ENCODE measurements around the gene RASSF4.

Gene RASSF4

GRCh38 chr10:45015590-45015989 lies 56.0 kb downstream of the RASSF4 start:
- no peak for DNase-seq

DNA sequence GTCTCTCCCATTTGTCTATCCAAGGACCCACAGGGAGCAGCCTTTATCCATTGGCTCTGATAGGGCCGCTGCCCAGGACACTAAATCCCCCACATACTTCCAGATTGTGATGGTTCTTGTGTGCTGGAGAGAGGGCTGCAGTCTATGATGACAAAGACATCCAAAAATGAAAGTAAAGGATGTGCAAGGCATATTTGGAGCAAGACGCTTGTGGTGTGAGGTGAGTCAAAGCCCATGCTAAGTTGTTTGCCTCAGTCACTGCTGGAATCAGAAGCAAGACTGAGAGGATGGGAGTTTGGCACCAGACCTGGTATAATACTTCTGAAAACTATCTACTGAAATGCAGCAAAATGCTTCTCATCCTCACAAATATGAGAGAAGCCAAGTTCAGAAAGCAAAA lies 63.8 kb downstream of the RASSF4 start:
- no peak for DNase-seq

GRCh38 chr10:45034301-45034700 lies 74.7 kb downstream of the RASSF4 start:
- no peak for DNase-seq

- DNase-seq: no peak
Observed at GRCh38 chr10:45035673-45036072, 76.1 kb downstream of the RASSF4 start.

DNA sequence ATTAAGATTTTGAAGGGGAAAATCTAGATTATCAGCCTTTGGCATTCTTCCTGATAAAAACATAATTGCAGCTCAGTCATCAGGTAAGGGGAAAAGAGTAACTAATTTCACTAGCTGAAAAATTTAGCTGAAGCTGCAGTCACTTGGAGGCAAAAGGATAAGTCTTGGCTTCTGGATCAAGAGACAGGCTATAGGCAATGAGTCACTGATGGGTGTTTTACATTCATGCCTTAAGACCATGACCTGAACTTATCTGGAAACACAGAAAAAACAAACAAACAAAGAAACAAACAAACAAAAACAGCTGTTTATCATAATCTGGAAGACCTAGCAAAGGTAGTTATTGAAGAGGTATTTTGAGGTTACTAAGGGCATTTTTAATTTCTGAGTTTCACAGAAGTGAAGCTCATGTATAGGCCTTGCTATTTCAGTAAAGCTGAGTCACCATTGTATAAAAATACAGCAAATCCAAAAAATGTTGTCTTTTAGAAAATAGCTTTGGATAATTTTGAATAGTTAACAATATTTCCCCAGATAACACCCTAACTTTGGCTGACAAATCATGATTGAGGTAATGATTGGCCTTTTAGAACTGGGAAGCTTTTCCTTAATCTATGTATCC lies 81.4 kb downstream of the RASSF4 start:
- DNase-seq: no peak

- DNase-seq: no peak
Observed at GRCh38 chr10:45044290-45044689, 84.7 kb downstream of the RASSF4 start.

Measured in AML-193 (cell line).